ENCODE measurements around the gene GFI1. TPM values are rescaled to one million over a fixed set of nuclear protein-coding genes. Genes with fewer than 3 reads are reported as not detected.

The GFI1 gene
- total and polyA plus RNA-seq, 2 experiments from 2014 or later: 0.10 TPM; not detected in 1

DNA sequence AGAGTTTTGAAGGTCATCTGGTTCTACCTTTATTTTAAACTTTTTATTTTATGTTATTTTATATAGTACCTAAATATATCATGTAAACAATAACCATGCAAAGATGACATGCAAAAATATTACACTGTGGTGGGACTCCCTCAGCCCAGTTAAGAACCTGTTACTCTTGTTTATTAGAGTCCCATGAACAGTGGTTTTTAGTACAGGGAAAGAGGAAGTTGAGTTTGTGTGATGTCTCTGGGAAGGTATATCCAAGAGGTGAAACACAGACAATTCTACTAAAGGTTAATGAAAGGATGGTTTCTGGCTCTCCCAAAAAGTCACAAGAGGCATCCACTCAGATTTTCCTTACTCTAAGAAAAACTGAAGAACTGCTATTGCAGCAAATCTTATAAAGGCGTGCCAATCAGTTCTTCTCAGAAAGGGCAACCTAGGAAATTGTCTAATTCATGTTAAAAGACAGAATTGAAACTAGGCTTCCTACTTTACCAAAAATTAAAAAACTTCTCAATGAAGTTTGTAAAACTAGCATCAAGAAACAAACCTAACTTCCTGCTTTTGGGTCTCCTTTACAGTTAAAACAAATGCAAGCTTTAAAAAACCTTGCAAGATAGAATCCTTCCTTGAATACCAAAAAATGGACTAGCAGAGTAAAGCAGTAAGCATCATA lies 19.9 kb downstream of the GFI1 start:
- Histone ChIP-seq H3K27me3 (no peaks in the 10 kb centered on the region), H3K36me3 (replicated peaks; ENCODE audit: insufficient read depth, low read depth) (no peaks in the 10 kb centered on the region), H3K79me2 (no peaks in the 10 kb centered on the region), H3K9me2 (replicated peaks; ENCODE audit: insufficient read depth) (no peaks in the 10 kb centered on the region), H3K4me3 (no peak overlapping the region), H4K20me1 (ENCODE audit: insufficient read depth, poor library complexity, severe bottlenecking) (no peaks in the 10 kb centered on the region), H3K4me1 (ENCODE audit: insufficient read depth) (no peaks in the 10 kb centered on the region), H2AFZ (no peak overlapping the region), H3K27ac (no peak overlapping the region), H3K9me3 (ENCODE audit: low read depth) (no peaks in the 10 kb centered on the region), H3K4me2 (no peak overlapping the region)
- DNase-seq (ENCODE audit: low spot score): no peak
- WGBS (ENCODE audit: low lambda C conversion rate, missing lambda C conversion rate): 100% methylated on average over 1 of the region's 1 CpG
- TF ChIP-seq EZH2phosphoT487 (IDR thresholded peaks at IDR 0.05; ENCODE audit: low read depth, severe bottlenecking, unreplicated experiment) (no peak), CTCF (IDR thresholded peaks at IDR 0.05; ENCODE audit: poor library complexity) (no peak), EZH2 (IDR thresholded peaks at IDR 0.05; ENCODE audit: borderline replicate concordance) (no peak)

DNA sequence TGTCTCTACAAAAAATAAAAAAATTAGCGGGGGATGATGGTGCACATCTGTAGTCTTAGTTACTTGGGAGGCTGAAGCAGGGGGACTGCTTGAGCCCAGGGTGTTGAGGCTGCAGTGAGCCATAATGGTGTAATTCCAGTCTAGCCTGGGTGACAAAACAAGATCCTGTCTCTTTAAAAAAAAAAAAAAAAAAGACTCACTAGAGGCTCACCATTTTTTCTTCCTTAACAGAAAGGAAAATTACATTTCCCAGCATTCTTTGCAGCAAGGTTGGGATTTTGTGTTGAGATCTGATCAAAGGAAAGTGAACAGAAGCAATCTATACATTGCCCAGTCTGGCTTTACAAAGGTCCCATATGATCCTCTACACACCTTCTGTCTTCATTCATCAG lies 21.5 kb downstream of the GFI1 start:
- H3K36me3 ChIP-seq (replicated peaks; ENCODE audit: insufficient read depth, low read depth): no peaks in the 10 kb centered on the region
- H3K9me2 ChIP-seq (replicated peaks; ENCODE audit: insufficient read depth): no peaks in the 10 kb centered on the region
- H3K4me3 ChIP-seq: no peak overlapping the region
- H3K4me2 ChIP-seq: no peak overlapping the region
- 100% methylated on average over 1 of the region's 1 CpG for WGBS (ENCODE audit: low lambda C conversion rate, missing lambda C conversion rate)
- no peaks in the 10 kb centered on the region for H4K20me1 ChIP-seq (ENCODE audit: insufficient read depth, poor library complexity, severe bottlenecking)
- no peaks in the 10 kb centered on the region for H3K27me3 ChIP-seq
- H3K27ac ChIP-seq: no peak overlapping the region
- TF ChIP-seq EZH2phosphoT487 (IDR thresholded peaks at IDR 0.05; ENCODE audit: low read depth, severe bottlenecking, unreplicated experiment) (no peak), CTCF (IDR thresholded peaks at IDR 0.05; ENCODE audit: poor library complexity) (no peak), EZH2 (IDR thresholded peaks at IDR 0.05; ENCODE audit: borderline replicate concordance) (no peak)
- no peaks in the 10 kb centered on the region for H3K79me2 ChIP-seq
- H2AFZ ChIP-seq: no peak overlapping the region
- H3K4me1 ChIP-seq (ENCODE audit: insufficient read depth): no peaks in the 10 kb centered on the region
- no peak for DNase-seq (ENCODE audit: low spot score)
- H3K9me3 ChIP-seq (ENCODE audit: low read depth): no peaks in the 10 kb centered on the region

GRCh38 chr1:92464588-92465255 lies 22.0 kb downstream of the GFI1 start:
- no peaks in the 10 kb centered on the region for H3K27me3 ChIP-seq
- no peak overlapping the region for H3K4me3 ChIP-seq
- H3K36me3 ChIP-seq (replicated peaks; ENCODE audit: insufficient read depth, low read depth): no peaks in the 10 kb centered on the region
- H4K20me1 ChIP-seq (ENCODE audit: insufficient read depth, poor library complexity, severe bottlenecking): no peaks in the 10 kb centered on the region
- H3K9me3 ChIP-seq (ENCODE audit: low read depth): no peaks in the 10 kb centered on the region
- no peak for DNase-seq (ENCODE audit: low spot score)
- H3K27ac ChIP-seq: no peak overlapping the region
- TF ChIP-seq CTCF (IDR thresholded peaks at IDR 0.05; ENCODE audit: poor library complexity): no peak
- no peak for TF ChIP-seq EZH2 (IDR thresholded peaks at IDR 0.05; ENCODE audit: borderline replicate concordance)
- TF ChIP-seq EZH2phosphoT487 (IDR thresholded peaks at IDR 0.05; ENCODE audit: low read depth, severe bottlenecking, unreplicated experiment): no peak
- WGBS (ENCODE audit: low lambda C conversion rate, missing lambda C conversion rate): 93% methylated on average over 4 of the region's 4 CpGs
- H3K4me2 ChIP-seq: no peak overlapping the region
- H3K9me2 ChIP-seq (replicated peaks; ENCODE audit: insufficient read depth): no peaks in the 10 kb centered on the region
- no peaks in the 10 kb centered on the region for H3K4me1 ChIP-seq (ENCODE audit: insufficient read depth)
- H3K79me2 ChIP-seq: no peaks in the 10 kb centered on the region
- no peak overlapping the region for H2AFZ ChIP-seq
